GM10266 (cell line): ENCODE results near the gene ERGIC1.

Experiments used
- DNase-seq: peaks from one replicate; pipeline ENCODE4 v3.0.0; 2012; ENCODE audit errors: extremely low spot score
- TF ChIP-seq, protein P1 (sequence below): IDR thresholded peaks from 2 replicates; pipeline ENCODE4 v1.5.1; 2012; ENCODE audit warnings: mild to moderate bottlenecking, low read depth; ENCODE audit not compliant: control insufficient read depth, insufficient read depth; ENCODE audit errors: missing control alignments

Gene ERGIC1

DNA sequence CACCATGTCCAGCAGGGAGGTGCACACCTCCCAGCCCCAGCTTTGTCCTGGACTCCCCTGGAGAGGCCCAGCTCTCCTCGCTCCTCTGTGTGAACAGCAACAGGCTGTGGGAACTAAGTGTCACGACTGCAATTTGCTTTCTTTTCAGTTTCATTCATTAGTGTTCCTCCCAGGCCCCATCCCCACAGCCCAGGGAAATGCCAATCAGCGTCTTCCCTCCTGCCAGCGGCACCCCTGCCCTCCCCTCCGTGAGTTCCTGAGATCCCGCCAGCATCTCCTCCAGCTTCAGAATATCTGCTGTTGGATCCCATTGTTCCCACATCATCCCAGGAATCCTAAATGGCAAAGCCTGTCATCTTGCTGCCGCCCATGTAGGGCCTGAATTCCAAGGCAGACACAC lies 112.1 kb downstream of the ERGIC1 start:
- DNase-seq, result no peak
- TF ChIP-seq, protein P1, sequence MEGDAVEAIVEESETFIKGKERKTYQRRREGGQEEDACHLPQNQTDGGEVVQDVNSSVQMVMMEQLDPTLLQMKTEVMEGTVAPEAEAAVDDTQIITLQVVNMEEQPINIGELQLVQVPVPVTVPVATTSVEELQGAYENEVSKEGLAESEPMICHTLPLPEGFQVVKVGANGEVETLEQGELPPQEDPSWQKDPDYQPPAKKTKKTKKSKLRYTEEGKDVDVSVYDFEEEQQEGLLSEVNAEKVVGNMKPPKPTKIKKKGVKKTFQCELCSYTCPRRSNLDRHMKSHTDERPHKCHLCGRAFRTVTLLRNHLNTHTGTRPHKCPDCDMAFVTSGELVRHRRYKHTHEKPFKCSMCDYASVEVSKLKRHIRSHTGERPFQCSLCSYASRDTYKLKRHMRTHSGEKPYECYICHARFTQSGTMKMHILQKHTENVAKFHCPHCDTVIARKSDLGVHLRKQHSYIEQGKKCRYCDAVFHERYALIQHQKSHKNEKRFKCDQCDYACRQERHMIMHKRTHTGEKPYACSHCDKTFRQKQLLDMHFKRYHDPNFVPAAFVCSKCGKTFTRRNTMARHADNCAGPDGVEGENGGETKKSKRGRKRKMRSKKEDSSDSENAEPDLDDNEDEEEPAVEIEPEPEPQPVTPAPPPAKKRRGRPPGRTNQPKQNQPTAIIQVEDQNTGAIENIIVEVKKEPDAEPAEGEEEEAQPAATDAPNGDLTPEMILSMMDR, result no peak

DNA sequence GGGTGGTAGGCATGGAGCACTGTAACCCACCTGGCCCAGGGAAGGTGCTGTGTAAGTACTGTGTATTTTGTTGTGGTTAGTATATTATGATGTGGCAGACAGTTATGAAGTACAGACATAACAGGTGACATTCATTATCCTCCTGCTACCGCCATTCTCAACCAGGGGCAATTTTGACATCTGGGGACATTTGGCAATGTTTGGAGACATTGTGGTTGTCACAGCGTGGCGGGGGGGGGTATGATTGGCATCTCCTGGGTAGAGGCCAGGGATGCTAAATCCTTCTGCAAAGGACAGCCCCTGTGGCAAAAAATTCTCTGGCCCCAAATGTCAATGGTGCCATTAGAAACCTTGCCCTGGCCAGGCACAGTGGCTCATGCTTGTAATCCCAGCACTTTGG lies 115.4 kb downstream of the ERGIC1 start:
- TF ChIP-seq, protein P1, result no peak
- DNase-seq, result no peak

GRCh38 chr5:172950176-172950965 lies 116.3 kb downstream of the ERGIC1 start:
- DNase-seq, result no peak
- TF ChIP-seq, protein P1, result no peak

GRCh38 chr5:172951371-172952033 lies 117.5 kb downstream of the ERGIC1 start:
- TF ChIP-seq, protein P1, result no peak
- DNase-seq, result no peak

GRCh38 chr5:172952034-172952511 lies 118.0 kb downstream of the ERGIC1 start:
- DNase-seq, result no peak
- TF ChIP-seq, protein P1, result no peak

DNA sequence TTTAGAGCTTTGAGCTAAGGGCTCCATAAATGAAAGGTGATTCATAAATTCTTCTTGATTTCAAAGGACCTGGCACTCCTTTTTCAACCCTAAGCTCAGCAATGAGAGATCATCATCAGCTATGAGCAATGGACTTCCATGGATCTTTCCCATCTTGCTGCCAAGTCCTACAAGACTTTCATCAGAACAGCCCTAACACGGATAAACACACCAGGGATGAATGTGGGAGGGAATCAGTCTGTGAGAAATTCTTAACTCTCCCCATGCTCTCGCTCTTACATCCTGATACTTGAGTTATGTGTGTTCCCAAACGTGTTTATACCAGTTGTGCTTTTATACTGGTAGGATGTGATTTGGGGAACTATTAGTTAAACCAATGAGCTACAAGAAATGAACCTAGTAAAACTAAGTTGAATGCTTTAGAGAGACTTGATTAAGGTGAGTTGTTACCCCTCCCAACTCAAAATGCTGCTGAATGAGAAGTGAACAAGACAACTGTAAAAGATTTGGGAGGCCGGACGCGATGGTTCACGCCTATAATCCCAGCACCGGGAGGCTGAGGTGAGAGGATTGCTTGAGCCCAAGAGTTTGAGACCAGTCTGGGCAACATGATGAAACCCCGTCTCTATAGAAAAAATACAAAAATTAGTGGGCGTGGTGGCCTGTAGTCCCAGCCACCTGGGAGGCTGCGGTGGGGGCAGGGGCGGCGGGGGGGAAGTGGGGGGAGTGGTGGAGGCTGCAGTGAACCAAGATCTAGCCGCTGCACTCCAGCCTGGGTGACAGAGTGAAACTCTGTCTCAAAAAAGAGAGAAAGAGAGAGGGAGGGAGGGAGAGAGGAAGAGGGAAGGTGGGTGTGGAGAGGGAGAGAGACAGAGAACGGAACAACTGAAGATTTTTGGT lies 120.0 kb downstream of the ERGIC1 start:
- DNase-seq, result no peak
- TF ChIP-seq, protein P1, result no peak
